Vagina (tissue), 2 donors: ENCODE measurements around the gene C10orf90.

Experiments used
- CTCF ChIP-seq, 3 experiments: fragments of 450-650 bp in 2 of 3; fragments of 200-600 bp in 1 of 3; sonication (generic) in 1 of 3; IDR thresholded peaks; one replicate each; pipeline ENCODE4 v1.5.1; 2017 to 2019; ENCODE audit warnings: antibody characterized with exemption in 3 of 3, mild to moderate bottlenecking in 2 of 3, moderate library complexity in 2 of 3
- POLR2A ChIP-seq, 2 donors: fragments of 450-650 bp; IDR thresholded peaks; one replicate each; pipeline ENCODE4 v1.6.1; 2017; ENCODE audit warnings: antibody characterized with exemption in 2 of 2, mild to moderate bottlenecking in 2 of 2, moderate library complexity in 2 of 2

DNA sequence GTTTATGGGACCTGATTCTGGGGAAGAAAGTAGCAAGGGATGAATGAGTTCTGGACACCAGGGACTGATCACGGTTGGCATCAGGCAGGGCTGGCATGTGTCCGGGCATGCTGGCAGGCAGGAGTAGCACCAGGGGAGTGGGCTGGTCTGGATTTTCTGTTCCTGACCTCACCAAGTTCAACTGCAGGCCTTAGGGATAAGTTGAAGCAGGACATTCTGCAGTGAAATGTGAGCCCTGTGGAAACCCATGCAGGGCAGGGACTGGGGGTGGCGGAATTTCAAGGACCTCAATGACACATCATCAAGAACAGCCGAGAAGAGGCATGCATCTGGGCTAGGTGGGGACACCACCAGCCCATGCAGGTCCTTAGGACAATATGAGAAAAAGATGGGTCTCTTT, 202.0 kb downstream of the C10orf90 start:
- TF ChIP-seq CTCF (IDR thresholded peaks at IDR 0.05) (no peak), POLR2A (IDR thresholded peaks at IDR 0.05) (no peak)
